Activated CD4-positive, alpha-beta T cell treated with anti-CD3 and anti-CD28 coated beads, Interleukin-2, amount 50 U/mL, for 16 hours (primary cell): ENCODE data around the gene DOCK2.
A peak's percentile ranks its signal among the peaks of the same experiment; 100 is the strongest.

Experiments used
- DNase-seq: peaks from one replicate; pipeline ENCODE4 v3.0.0-alpha.2; 2020

The DOCK2 gene

DNA sequence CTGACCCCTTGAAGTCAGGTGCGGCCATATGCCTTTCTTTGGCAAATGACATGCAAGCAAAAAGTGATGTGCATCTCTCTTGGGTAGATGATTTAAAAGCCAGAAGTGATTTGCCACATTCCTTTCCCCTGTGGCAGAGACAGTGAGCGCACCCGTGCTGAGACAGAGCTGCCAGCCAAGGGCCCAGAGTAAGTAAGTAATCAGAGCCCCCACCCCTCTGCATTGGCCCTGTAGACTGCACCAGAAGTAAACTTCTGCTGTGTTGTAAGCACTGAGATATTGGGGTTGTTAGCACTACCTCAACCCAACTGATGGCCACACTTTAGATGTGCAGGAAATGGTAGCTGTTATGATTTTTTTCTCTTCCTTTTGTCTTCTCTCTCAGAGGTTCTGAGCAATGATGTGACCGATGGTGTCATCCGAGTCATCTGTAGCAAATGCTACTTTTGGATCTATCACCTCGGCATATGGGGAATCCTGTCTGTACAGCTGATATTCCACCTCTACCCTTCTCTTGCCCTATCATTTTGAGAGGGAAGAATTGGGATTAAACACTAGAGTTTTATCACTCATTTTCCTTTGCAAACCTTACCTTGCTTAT is 58.0 kb downstream of the DOCK2 start:
- DNase-seq, result no peak

DNA sequence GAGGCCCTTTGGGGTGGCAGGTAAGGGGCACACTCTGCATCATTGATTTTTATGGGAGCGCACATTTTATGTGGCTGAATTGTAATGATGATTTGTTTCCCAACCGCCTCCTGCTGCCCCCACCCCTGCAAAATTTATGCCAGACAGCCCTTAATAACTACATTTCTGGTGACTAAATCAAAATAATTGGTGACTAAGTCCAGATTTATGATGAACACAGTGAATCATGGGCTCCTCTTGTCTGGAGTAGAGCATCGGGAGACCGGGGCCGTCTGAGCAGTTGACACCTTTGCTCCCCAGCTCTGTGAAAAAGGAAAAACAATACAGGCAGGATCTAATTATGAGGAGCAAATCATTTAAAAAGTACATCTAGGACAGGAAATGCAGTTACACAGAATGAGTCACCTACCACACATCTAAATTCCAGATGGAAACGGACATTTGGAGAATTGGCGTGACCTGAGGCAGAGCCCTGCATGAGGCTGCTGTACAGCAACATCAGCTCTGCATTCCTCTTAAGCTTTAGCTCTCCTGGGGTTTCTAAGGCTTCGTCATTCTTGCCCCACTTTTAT is 58.9 kb downstream of the DOCK2 start:
- no peak for DNase-seq

DNA sequence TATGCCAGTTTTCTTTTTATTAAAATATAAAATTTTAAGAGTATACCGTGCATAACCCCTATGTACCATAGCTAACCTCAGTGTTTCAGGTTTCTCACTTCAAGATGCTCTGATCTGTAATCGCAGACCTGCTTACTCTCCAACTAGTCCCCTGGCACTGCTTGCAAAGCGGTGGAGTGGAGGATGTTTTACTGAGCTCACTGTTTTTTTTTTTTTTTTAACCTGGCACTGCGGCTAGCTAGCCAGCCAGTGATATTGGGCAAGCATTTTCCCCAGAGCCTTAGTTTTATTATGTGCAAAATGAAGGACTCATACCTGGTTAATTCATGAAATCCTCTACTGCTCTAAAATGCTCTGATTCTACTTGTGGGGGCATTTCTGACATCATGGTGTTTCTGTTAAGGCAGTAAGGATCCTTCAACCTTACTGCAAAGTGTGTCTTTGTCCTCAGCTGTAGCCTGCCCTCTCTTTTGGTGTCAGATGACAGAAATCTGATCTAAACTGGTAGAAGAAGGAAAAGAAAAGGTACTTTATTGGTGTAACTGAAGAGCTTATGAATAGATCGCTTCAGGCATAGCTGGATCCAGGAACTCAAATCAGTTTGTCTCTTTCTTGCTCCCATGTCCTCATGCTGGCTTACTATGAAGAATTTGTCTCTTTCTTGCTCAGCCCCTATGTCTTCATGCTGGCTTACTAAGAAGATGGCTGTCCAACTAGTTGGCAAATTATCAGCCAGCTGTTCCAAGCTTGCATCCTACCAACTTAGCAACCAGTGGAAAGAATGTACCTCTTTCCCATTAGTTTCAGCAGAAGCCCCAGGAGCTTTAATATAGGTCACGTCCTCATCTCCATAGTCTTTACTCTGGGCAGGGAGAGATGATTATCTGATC is 59.8 kb downstream of the DOCK2 start:
- no peak for DNase-seq

DNA sequence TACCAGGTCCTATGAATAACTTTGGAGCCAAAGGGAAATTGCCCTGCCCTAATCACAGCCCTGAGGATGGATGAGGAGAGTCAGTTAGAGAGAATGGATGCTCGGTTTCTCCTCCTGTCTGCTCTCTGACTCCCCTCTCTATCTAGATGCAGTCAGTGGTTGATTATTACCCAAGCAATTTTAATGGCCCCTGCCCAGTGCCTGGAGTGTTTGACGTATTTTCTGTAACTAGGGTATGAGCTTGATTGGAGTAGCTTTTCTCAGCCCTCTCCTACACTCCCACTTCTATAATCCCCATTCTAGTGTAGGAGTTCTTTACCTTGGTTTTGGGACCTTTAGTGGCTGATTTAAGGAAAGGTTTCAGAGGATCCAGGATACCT is 60.4 kb downstream of the DOCK2 start:
- DNase-seq, result no peak

DNA sequence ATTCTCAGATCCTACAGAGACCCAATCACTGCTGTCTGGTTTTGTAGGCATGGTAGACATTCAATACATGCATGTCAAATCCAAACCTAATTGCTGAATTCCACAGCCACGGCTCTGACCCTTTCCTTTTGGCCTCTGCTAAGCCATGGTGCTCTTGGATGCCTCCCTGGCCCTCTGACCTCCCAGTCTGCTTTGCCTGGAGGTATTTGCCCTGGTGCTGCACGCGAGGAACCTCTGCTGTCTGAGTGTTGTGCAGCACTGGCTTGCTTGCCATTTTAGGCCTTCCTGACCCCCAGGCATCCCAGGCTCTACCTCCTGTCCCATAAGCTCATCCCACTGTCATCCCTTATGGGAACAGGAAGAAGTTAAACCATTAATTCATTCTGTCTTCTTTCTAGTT is 60.9 kb downstream of the DOCK2 start:
- no peak for DNase-seq

GRCh38 chr5:169700611-169701010 is 63.5 kb downstream of the DOCK2 start:
- no peak for DNase-seq

- no peak for DNase-seq
Observed at GRCh38 chr5:169701910-169702451, 64.9 kb downstream of the DOCK2 start.

DNA sequence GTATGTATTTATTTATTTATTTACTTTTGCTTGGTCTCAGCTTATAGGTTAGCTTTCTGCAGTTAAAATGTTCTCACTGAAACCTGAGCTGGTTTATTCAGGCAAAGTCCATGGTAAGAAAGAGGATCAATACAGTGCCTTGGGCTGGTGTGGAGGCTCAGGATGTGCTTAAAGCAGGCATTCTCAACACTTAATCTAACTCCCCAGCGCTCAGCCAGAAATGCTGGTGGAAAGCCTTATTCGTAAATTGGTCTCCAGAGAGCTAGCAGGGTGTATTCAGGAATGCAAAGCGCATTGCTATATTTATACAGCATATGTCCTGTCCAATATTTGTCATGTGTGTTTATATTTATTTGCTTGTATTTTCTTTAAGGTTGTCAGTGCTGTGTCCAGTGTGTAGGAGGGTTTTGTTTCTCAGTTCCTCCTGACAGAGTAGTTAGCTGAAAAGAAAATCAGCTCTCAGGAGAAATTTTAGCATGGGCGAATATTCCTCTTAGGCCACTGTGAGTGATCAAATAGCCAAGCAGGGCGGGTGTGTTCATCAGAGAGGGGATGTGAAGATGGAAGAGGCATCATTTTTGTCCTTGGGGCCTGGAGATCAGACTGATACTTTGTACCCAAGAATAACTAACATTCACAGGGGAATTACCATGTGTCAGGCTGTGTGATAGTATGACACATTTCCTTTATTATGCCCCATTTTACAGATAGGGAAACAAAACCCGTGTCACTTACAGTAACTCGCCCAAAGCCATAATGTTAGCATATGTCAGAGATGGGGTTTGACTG is 65.8 kb downstream of the DOCK2 start:
- DNase-seq, result peak; percentile 61

DNA sequence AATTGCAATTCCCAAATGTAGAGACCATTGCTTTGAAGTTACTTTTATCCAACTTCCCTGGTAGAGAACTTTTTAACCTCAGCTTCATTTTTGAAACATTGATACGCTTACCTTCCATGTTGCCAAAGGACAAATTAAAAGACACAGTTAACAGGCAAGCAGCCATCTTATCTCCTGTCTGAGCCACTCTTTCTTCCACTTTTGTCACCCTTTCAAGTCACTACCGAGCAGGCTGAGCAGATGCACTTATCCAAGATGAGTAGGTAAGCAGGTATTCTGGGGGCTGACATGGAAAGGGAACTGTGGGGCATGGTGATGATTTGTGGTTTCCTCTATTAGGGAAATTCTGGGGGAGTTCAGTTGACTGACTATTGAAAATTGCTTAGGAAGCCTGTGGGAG is 66.7 kb downstream of the DOCK2 start:
- no peak for DNase-seq

- DNase-seq, result no peak
Observed at GRCh38 chr5:169705322-169705721, 68.2 kb downstream of the DOCK2 start.

GRCh38 chr5:169706071-169706470 is 69.0 kb downstream of the DOCK2 start:
- DNase-seq, result peak; percentile 27

- DNase-seq, result no peak
Observed at GRCh38 chr5:169706758-169707450, 69.8 kb downstream of the DOCK2 start.

DNA sequence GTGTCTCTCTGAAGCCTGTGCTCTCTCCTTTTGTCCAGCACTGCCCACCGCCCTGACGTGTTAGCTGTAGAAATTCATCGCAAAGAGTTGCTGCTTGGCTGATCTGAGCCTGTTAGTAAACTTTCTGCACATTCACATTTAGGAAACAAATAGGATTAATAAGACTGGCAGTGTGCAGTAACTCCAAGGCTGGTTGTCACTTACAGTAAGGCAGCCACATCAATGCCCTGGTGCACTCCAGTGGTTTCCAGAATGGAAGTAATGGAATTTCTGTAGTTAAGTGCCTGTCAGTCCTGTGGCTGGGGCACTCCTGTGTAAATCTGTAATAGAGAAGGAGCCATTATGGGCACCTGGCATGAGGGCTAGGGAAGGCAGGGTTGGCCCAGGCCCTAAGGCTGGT is 70.6 kb downstream of the DOCK2 start:
- DNase-seq, result no peak

GRCh38 chr5:169710675-169711074 is 73.6 kb downstream of the DOCK2 start:
- DNase-seq, result no peak

DNA sequence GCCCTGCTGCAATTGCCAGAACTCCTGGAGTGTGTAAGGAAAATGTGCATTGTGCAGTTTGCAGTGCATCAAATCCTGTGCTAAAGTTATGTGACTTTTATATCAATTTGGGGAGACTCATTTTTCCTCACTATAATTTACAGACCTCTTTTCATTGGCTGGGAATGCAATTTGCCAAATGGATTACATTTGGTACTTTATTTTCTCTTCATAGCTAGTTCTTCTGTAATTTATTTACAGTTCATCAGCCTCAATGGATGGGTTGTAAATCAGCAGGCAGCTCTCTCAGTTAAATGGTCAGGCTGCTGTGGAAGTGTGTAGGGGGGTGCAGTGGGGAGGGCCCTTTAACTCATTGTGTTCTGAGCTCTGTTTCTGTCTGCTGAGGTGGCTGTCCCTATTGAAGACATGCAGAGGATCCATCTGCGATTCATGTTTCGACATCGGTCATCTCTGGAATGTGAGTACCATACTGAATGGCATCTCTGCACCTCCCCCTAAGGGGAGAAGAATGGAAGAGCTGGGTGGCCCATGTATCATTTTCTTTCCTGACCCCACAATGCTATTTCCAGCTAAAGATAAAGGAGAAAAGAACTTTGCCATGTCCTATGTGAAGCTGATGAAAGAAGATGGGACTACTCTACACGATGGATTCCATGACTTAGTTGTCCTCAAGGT is 74.6 kb downstream of the DOCK2 start:
- DNase-seq, result no peak

DNA sequence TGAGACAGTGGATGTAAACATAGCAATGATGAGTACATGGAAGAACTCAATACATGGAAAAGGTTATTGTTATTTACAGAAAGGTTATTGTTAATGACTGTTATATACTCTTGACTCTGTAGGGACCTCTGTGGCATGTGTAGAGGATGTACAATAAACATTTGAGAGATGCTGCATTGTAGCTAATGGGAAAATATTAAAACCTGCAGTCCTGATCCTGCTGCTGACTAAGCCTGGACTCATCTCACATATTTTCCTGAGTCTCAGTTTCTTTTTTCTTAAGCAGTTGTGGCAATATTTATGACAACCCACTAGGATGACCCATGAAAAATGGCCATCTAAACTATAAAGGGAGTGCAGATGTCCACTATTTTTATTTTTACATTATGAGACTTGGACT is 75.4 kb downstream of the DOCK2 start:
- DNase-seq, result no peak

DNA sequence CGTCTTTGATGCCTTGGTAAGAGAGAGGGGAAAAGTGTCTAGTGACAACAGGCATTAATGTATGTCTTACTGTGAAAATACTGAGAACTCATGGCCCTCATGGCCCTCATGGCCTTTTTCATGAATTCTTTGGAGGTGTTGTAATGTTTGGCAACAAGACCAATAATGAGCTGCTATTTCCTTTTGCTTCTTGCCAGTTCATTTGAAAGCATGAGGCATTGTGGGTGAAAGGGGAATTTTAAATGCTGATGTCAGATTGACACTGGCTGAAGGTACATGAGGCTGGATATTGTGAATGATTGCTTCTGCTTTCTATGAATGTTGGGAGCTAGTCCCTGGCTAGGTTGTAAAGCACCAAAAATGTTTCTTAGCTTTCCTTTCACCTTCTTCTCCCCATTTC is 79.2 kb downstream of the DOCK2 start:
- DNase-seq, result no peak

GRCh38 chr5:169717288-169717687 is 80.2 kb downstream of the DOCK2 start:
- no peak for DNase-seq

GRCh38 chr5:169719360-169720314 is 82.6 kb downstream of the DOCK2 start:
- DNase-seq, result peak; percentile 51

- DNase-seq, result no peak
Observed at GRCh38 chr5:169721771-169722170, 84.7 kb downstream of the DOCK2 start.
